ENCODE measurements around the gene PICK1. TPM values are rescaled to one million over a fixed set of nuclear protein-coding genes. Genes with fewer than 3 reads are reported as not detected.

PICK1 gene
- total and polyA plus RNA-seq, 4 donors, result 5.8 to 25.8 (median 13.1) TPM

DNA sequence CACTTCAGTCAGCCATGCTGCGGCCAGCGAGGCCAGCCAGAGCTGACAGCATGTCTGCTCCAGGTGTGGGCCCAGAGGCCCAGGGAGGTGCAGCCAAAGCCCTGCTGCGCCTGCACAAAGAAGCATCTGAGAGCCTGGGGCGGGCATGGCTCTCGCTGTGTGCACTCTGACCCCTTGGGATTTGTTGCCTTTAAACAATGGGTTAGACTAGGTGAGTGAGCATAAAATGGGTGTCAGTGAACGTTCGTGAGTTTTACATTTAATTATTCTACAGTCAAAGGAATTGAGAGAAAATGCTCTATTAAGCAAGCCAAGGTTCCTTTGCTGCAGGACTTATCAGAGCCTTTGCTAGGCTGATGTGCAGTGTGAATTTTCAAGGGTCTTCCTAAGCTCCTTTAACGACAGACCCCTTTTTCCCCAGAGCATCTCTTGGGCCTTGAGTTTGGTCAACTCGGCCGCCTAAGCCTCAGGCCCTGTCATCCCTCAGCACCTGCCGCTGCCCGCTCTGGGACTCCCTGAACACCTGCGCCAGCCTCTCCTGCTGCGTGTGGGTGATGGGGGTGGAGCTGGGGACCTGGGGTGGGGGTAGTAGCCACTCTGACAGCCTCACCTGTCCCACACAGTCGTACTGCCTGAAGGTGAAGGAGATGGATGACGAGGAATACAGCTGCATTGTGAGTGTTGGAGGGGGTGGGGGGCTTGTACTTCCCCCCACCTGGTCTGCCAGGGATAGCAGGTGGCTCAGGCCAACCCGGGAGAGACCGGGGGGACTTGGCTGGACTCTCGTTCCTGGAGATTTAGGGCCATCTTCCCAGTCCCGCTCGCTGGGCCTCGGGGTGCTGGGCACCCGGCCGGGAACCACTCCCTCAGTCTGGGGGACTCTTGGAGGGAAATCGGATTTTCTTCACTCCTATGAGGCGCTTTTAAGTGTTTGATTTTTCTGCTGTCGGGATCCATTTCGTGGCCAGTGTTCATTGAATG is 16.2 kb downstream of the PICK1 start:
- WGBS, result 96% methylated on average over 28 of the region's 28 CpGs
- no peaks in the 10 kb centered on the region for H3K27me3 ChIP-seq (ENCODE audit: control insufficient read depth in 4 of 4, insufficient read depth in 4 of 4, low read length in 3 of 4)
- no peaks in the 10 kb centered on the region for H3K9me3 ChIP-seq (ENCODE audit: control insufficient read depth in 4 of 4, low read length in 3 of 4)
- no peak overlapping the region for H3K27ac ChIP-seq (ENCODE audit: low read depth in 1 of 2, low read length in 2 of 2)
- DNase-seq (ENCODE audit: low spot score), result no peak
- no peak overlapping the region for H3K4me3 ChIP-seq (ENCODE audit: low read depth in 1 of 3, low read length in 3 of 3)
- H3K4me1 ChIP-seq (ENCODE audit: control insufficient read depth in 4 of 4, insufficient read depth in 4 of 4, low read length in 3 of 4), result peaks cover 0 to 10% (median 4%) of the 10 kb centered on the region in 4 donors
- TF ChIP-seq TAF1 (conservative IDR thresholded peaks at IDR 0.05) (no peak), GABPA (IDR thresholded peaks at IDR 0.05 in 1 of 2, conservative IDR thresholded peaks at IDR 0.05 in 1 of 2) (no peak), RAD21 (IDR thresholded peaks at IDR 0.05) (no peak), YY1 (IDR thresholded peaks at IDR 0.05) (no peak), JUND (IDR thresholded peaks at IDR 0.05) (no peak), SP1 (IDR thresholded peaks at IDR 0.05) (no peak), FOXA2 (IDR thresholded peaks at IDR 0.05) (no peak), EGR1 (IDR thresholded peaks at IDR 0.05; ENCODE audit: low read depth in 2 of 2) (no peak), HNF4G (IDR thresholded peaks at IDR 0.05) (no peak), NR2F2 (IDR thresholded peaks at IDR 0.05) (no peak), HNF4A (conservative IDR thresholded peaks at IDR 0.05) (no peak), RXRA (IDR thresholded peaks at IDR 0.05) (no peak), FOXA1 (IDR thresholded peaks at IDR 0.05) (no peak)
- TF ChIP-seq, protein P1, sequence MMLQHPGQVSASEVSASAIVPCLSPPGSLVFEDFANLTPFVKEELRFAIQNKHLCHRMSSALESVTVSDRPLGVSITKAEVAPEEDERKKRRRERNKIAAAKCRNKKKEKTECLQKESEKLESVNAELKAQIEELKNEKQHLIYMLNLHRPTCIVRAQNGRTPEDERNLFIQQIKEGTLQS (IDR thresholded peaks at IDR 0.05), result no peak
- TF ChIP-seq, protein P2, sequence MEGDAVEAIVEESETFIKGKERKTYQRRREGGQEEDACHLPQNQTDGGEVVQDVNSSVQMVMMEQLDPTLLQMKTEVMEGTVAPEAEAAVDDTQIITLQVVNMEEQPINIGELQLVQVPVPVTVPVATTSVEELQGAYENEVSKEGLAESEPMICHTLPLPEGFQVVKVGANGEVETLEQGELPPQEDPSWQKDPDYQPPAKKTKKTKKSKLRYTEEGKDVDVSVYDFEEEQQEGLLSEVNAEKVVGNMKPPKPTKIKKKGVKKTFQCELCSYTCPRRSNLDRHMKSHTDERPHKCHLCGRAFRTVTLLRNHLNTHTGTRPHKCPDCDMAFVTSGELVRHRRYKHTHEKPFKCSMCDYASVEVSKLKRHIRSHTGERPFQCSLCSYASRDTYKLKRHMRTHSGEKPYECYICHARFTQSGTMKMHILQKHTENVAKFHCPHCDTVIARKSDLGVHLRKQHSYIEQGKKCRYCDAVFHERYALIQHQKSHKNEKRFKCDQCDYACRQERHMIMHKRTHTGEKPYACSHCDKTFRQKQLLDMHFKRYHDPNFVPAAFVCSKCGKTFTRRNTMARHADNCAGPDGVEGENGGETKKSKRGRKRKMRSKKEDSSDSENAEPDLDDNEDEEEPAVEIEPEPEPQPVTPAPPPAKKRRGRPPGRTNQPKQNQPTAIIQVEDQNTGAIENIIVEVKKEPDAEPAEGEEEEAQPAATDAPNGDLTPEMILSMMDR (IDR thresholded peaks at IDR 0.05; ENCODE audit: low read depth, low read length, missing input control), result no peak
- TF ChIP-seq, protein P3, sequence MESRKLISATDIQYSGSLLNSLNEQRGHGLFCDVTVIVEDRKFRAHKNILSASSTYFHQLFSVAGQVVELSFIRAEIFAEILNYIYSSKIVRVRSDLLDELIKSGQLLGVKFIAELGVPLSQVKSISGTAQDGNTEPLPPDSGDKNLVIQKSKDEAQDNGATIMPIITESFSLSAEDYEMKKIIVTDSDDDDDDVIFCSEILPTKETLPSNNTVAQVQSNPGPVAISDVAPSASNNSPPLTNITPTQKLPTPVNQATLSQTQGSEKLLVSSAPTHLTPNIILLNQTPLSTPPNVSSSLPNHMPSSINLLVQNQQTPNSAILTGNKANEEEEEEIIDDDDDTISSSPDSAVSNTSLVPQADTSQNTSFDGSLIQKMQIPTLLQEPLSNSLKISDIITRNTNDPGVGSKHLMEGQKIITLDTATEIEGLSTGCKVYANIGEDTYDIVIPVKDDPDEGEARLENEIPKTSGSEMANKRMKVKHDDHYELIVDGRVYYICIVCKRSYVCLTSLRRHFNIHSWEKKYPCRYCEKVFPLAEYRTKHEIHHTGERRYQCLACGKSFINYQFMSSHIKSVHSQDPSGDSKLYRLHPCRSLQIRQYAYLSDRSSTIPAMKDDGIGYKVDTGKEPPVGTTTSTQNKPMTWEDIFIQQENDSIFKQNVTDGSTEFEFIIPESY (IDR thresholded peaks at IDR 0.05), result no peak
- TF ChIP-seq, protein P4, sequence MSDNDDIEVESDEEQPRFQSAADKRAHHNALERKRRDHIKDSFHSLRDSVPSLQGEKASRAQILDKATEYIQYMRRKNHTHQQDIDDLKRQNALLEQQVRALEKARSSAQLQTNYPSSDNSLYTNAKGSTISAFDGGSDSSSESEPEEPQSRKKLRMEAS (IDR thresholded peaks at IDR 0.05), result no peak
- TF ChIP-seq, protein P5, sequence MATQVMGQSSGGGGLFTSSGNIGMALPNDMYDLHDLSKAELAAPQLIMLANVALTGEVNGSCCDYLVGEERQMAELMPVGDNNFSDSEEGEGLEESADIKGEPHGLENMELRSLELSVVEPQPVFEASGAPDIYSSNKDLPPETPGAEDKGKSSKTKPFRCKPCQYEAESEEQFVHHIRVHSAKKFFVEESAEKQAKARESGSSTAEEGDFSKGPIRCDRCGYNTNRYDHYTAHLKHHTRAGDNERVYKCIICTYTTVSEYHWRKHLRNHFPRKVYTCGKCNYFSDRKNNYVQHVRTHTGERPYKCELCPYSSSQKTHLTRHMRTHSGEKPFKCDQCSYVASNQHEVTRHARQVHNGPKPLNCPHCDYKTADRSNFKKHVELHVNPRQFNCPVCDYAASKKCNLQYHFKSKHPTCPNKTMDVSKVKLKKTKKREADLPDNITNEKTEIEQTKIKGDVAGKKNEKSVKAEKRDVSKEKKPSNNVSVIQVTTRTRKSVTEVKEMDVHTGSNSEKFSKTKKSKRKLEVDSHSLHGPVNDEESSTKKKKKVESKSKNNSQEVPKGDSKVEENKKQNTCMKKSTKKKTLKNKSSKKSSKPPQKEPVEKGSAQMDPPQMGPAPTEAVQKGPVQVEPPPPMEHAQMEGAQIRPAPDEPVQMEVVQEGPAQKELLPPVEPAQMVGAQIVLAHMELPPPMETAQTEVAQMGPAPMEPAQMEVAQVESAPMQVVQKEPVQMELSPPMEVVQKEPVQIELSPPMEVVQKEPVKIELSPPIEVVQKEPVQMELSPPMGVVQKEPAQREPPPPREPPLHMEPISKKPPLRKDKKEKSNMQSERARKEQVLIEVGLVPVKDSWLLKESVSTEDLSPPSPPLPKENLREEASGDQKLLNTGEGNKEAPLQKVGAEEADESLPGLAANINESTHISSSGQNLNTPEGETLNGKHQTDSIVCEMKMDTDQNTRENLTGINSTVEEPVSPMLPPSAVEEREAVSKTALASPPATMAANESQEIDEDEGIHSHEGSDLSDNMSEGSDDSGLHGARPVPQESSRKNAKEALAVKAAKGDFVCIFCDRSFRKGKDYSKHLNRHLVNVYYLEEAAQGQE (IDR thresholded peaks at IDR 0.05), result no peak
- peaks cover 8 to 29% (median 20%) of the 10 kb centered on the region in 4 donors for H3K36me3 ChIP-seq (ENCODE audit: control insufficient read depth in 4 of 4, insufficient read depth in 3 of 4, low read depth in 1 of 4, low read length in 3 of 4)
- no peak overlapping the region for H3K9ac ChIP-seq (ENCODE audit: low read depth in 1 of 2, low read length in 2 of 2)

Measured in liver (tissue), 9 donors.